ENCODE data around the gene HEATR5A. TPM values are rescaled to one million over a fixed set of nuclear protein-coding genes. Genes with fewer than 3 reads are reported as not detected.
A peak's percentile ranks its signal among the peaks of the same experiment; 100 is the strongest.
"Not testable (repeated sequence)": the region's sequence is repeated elsewhere in the genome, so short reads cannot be mapped to it uniquely, and the experiment has no call there.

Gene HEATR5A
- polyA plus RNA-seq, 6 donors from 2014 or later = 6.3 to 16.2 (median 10.1) TPM

DNA sequence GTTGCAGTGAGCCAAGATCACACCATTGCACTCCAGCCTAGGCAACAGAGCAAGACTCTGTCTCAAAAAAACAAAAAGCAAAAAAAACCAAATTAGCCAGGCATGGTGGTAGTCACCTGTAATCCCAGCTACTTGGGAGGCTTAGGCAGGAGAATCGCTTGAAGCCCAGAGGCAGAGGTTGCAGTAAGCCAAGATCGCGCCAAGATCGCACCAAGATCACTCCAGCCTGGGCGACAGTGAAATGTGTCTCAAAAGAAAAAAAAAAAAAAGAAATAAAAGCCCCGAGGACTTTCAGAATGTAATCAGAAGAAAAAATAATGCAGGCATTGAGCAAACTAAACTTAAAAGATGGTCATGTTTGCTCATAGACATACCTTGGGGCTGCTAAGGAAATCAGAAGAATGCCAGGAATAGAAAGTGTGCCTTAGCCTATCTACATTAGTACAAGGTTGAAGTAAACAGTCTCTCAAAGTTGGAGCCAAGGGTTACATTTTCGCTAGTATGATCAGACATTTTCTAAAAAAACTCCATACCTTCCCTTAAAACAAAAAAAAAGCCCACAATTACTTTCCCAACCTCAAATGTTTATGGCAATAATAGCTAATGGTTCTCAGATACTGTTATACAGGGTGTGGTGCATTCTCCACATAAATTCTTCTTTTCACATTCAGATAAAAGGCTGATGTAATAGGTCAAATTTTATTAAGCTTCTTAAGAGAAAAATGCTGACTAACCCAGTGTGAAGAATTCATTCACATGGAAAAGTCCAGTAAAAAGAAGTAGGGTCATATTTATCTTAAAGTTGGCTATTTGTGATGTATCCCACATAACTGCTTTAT is 21.1 kb upstream of the HEATR5A start:
- peak overlapping the region in 1 of 6 donors; percentile 24 for H3K27ac Mint-ChIP-seq
- H3K9me3 Mint-ChIP-seq = peaks cover 0 to 6% (median 0%) of the 10 kb centered on the region in 7 donors
- DNase-seq = no peak
- no peak for ATAC-seq (ENCODE audit: low read depth in 2 of 2)
- no peak overlapping the region for H3K4me3 Mint-ChIP-seq
- peaks cover 7 to 17% of the 10 kb centered on the region in 2 donors for H3K36me3 Mint-ChIP-seq
- no peaks in the 10 kb centered on the region for H3K27me3 Mint-ChIP-seq
- H3K4me1 Mint-ChIP-seq = peaks cover under 1 to 1% (median under 1%) of the 10 kb centered on the region in 3 donors

GRCh38 chr14:31440280-31440679 is 19.9 kb upstream of the HEATR5A start:
- Mint-ChIP-seq H3K4me3 (no peak overlapping the region), H3K27ac (no peak overlapping the region), H3K9me3 (peaks cover 0 to 6% (median 0%) of the 10 kb centered on the region in 7 donors), H3K36me3 (peaks cover 0 to 12% of the 10 kb centered on the region in 2 donors), H3K27me3 (no peaks in the 10 kb centered on the region), H3K4me1 (peaks cover 12 to 13% (median 12%) of the 10 kb centered on the region in 3 donors)
- DNase-seq = no peak
- no peak for ATAC-seq (ENCODE audit: low read depth in 2 of 2)

GRCh38 chr14:31439561-31439960 is 19.2 kb upstream of the HEATR5A start:
- no peaks in the 10 kb centered on the region for H3K27me3 Mint-ChIP-seq
- no peak for DNase-seq
- ATAC-seq (ENCODE audit: low read depth in 2 of 2) = no peak
- peaks cover 13 to 14% (median 14%) of the 10 kb centered on the region in 3 donors for H3K4me1 Mint-ChIP-seq
- H3K27ac Mint-ChIP-seq = no peak overlapping the region
- H3K36me3 Mint-ChIP-seq = peaks cover 0 to 12% of the 10 kb centered on the region in 2 donors
- H3K4me3 Mint-ChIP-seq = no peak overlapping the region
- peaks cover 0 to 6% (median 0%) of the 10 kb centered on the region in 7 donors for H3K9me3 Mint-ChIP-seq

- Mint-ChIP-seq H3K36me3 (peaks cover 5 to 10% of the 10 kb centered on the region in 2 donors), H3K4me1 (peaks cover 13 to 14% (median 14%) of the 10 kb centered on the region in 3 donors)
- not testable (repeated sequence) for H3K27me3 Mint-ChIP-seq; H3K9me3 Mint-ChIP-seq; DNase-seq; H3K27ac Mint-ChIP-seq; H3K4me3 Mint-ChIP-seq; ATAC-seq (ENCODE audit: low read depth in 2 of 2)
Observed at GRCh38 chr14:31437045-31437691, 16.8 kb upstream of the HEATR5A start.

DNA sequence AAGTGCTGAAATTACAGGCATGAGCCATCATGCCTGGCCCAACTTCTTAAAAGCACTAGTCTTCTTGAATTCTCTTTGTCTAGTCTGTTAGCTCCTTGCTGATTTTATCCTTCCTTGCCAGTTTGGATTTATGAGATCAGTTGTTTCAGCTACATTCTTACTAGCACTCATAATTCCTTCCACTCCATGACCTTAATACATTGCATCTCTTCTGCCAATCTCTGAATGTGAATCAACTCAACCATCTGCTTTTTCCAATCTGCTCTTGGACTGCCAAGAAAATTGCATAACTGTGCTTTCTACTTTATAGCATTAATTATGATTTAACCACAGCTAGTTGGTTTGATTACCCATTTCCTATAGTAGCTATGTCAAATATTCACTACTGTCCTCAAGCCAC is 14.9 kb upstream of the HEATR5A start:
- DNase-seq (no peak), ATAC-seq (ENCODE audit: low read depth in 2 of 2) (no peak)
- H3K4me1 Mint-ChIP-seq = peaks cover 13 to 14% (median 14%) of the 10 kb centered on the region in 3 donors
- H3K9me3 Mint-ChIP-seq = peaks cover 0 to 8% (median 5%) of the 10 kb centered on the region in 7 donors
- peaks cover 8 to 14% of the 10 kb centered on the region in 2 donors for H3K36me3 Mint-ChIP-seq
- H3K4me3 Mint-ChIP-seq = no peak overlapping the region
- no peak overlapping the region for H3K27ac Mint-ChIP-seq
- no peaks in the 10 kb centered on the region for H3K27me3 Mint-ChIP-seq

GRCh38 chr14:31430634-31431264 is 10.4 kb upstream of the HEATR5A start:
- Mint-ChIP-seq H3K4me3 (no peak overlapping the region), H3K27me3 (no peaks in the 10 kb centered on the region), H3K4me1 (peaks cover 5 to 7% (median 6%) of the 10 kb centered on the region in 3 donors), H3K36me3 (peaks cover 8 to 11% of the 10 kb centered on the region in 2 donors), H3K27ac (peak overlapping the region in 1 of 6 donors; percentile 61), H3K9me3 (peaks cover 0 to 8% (median 4%) of the 10 kb centered on the region in 7 donors)
- DNase-seq = no peak
- ATAC-seq (ENCODE audit: low read depth in 2 of 2) = no peak

- no peaks in the 10 kb centered on the region for H3K27me3 Mint-ChIP-seq
- DNase-seq (no peak), ATAC-seq (ENCODE audit: low read depth in 2 of 2) (no peak)
- H3K9me3 Mint-ChIP-seq = peaks cover 0 to 8% (median 4%) of the 10 kb centered on the region in 7 donors
- no peak overlapping the region for H3K27ac Mint-ChIP-seq
- peaks cover 8 to 11% of the 10 kb centered on the region in 2 donors for H3K36me3 Mint-ChIP-seq
- no peaks in the 10 kb centered on the region for H3K4me1 Mint-ChIP-seq
- no peak overlapping the region for H3K4me3 Mint-ChIP-seq
Observed at GRCh38 chr14:31429791-31430190, 9.4 kb upstream of the HEATR5A start.

DNA sequence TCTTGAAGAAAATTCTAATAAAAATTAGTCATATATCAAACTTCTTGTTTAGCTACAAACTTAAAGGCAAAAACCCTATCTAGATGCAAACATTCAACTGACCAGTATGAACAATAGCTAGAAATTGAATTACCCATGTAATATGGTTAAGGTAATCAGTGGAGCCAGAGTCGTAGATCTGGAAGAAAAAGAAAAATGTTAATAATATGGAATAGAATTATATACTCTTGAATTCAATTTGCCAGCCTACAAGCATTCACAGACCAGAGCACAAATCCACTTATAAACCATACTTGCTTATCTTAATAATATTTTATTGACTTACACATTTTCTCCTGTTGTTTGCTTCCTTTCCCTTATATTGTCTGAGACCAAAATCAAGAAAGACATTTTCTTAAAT is 7.7 kb upstream of the HEATR5A start:
- H3K9me3 Mint-ChIP-seq = peaks cover 0 to 8% (median 4%) of the 10 kb centered on the region in 7 donors
- H3K4me3 Mint-ChIP-seq = no peak overlapping the region
- H3K27me3 Mint-ChIP-seq = no peaks in the 10 kb centered on the region
- H3K27ac Mint-ChIP-seq = no peak overlapping the region
- ATAC-seq (ENCODE audit: low read depth in 2 of 2) (no peak), DNase-seq (no peak)
- no peaks in the 10 kb centered on the region for H3K4me1 Mint-ChIP-seq
- peaks cover 8 to 11% of the 10 kb centered on the region in 2 donors for H3K36me3 Mint-ChIP-seq

DNA sequence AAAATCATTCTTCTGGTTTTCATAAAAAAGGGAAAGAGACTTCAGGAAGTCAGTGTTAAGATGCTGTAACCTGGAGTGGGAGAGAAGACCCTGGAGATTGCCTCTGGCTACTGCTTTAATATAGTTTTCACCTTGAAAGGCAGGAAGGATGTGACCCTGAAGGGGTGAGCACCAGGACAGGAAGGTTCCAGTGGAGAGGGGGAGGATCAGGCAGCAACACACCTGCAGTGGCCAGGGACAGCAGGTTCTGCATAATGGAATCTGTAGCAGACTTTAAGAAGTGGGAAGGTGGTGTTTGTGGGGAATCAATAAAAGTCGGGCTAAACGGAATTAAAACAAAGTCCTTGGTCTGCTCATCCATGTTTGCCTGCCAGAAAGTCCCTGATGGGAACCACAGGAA is 6.3 kb upstream of the HEATR5A start:
- Mint-ChIP-seq H3K27ac (peak overlapping the region in 1 of 6 donors; percentile 56), H3K4me3 (no peak overlapping the region), H3K4me1 (peaks cover 0 to under 1% (median under 1%) of the 10 kb centered on the region in 3 donors), H3K27me3 (no peaks in the 10 kb centered on the region), H3K9me3 (peaks cover 0 to 4% (median 0%) of the 10 kb centered on the region in 7 donors), H3K36me3 (peaks cover 0 to 4% of the 10 kb centered on the region in 2 donors)
- no peak for ATAC-seq (ENCODE audit: low read depth in 2 of 2)
- no peak for DNase-seq

DNA sequence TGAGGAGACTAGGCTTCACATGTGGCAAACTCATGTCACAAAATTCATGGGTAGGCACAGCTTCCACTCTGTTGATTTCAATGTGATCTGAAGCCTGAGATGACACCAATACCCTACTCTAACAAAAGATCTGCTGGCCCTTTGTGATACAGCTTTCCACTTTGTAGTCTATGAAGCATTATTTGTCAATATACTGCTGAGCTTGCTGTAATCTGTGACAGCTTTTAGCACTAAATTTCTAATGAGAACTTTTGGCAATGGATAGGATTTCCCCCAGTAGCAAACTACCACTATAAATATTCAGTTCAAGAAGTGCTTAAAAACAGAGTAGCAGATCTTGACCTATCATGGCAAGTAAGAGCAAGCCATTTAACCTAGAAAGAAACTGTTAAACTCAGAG is 5.6 kb upstream of the HEATR5A start:
- no peak overlapping the region for H3K27ac Mint-ChIP-seq
- no peaks in the 10 kb centered on the region for H3K27me3 Mint-ChIP-seq
- DNase-seq = no peak
- H3K4me1 Mint-ChIP-seq = peaks cover 4 to 8% (median 7%) of the 10 kb centered on the region in 3 donors
- no peak overlapping the region for H3K4me3 Mint-ChIP-seq
- no peak for ATAC-seq (ENCODE audit: low read depth in 2 of 2)
- no peaks in the 10 kb centered on the region for H3K9me3 Mint-ChIP-seq
- H3K36me3 Mint-ChIP-seq = peaks cover 0 to 4% of the 10 kb centered on the region in 2 donors

- Mint-ChIP-seq H3K9me3 (no peaks in the 10 kb centered on the region), H3K4me3 (peak overlapping the region; percentile 53 to 99 (median 97)), H3K27me3 (no peaks in the 10 kb centered on the region), H3K4me1 (peaks cover 13 to 31% (median 28%) of the 10 kb centered on the region in 3 donors), H3K36me3 (peaks cover 0 to 8% of the 10 kb centered on the region in 2 donors), H3K27ac (peak overlapping the region in 4 of 6 donors; percentile 58 to 94 (median 84))
- no peak for ATAC-seq (ENCODE audit: low read depth in 2 of 2)
- no peak for DNase-seq
Observed at GRCh38 chr14:31421200-31421599, 850 bp upstream of the HEATR5A start.

DNA sequence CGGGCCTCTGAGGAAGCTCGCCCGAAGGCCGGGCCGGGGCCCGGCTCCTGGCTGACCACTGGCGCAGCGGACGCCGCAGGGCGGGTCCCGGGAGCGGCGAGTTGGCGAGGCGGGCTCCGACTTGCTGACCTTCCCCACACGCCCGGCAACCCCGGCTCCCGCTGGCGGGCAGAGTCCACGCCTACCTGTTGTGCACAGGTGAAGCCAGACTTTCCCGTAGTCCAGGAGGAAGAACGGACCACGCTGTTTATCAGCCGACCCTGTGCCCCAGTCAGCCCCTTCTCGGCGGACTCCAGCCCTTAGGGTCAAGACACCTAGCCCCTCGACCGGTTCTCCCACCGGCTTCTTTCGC is 407 bp downstream of the HEATR5A start:
- Mint-ChIP-seq H3K9me3 (no peaks in the 10 kb centered on the region), H3K36me3 (peaks cover 0 to 8% of the 10 kb centered on the region in 2 donors), H3K27ac (peak overlapping the region in 5 of 6 donors; percentile 87 to 97 (median 94)), H3K4me1 (peaks cover 17 to 35% (median 28%) of the 10 kb centered on the region in 3 donors), H3K27me3 (no peaks in the 10 kb centered on the region), H3K4me3 (peak overlapping the region; percentile 91 to 100 (median 98))
- ATAC-seq (ENCODE audit: low read depth in 2 of 2) (peak; percentile 2 to 10), DNase-seq (no peak)

All from naive B cell (primary cell).